GM23248 (cell line): ENCODE results near the gene CAMK2B. TPM values are rescaled to one million over a fixed set of nuclear protein-coding genes. Genes with fewer than 3 reads are reported as not detected.

Experiments used
- DNase-seq: peaks from one replicate; pipeline ENCODE4 v3.0.0-alpha.2; 2015
- H2AFZ ChIP-seq: fragments of 200-600 bp; sonication (generic); 2 replicates; pipeline ENCODE4 v1.6.1; 2016; ENCODE audit warnings: antibody characterized with exemption
- H3F3A ChIP-seq: fragments of 200-600 bp; sonication (generic); 2 replicates; pipeline ENCODE4 v1.6.1; 2016; ENCODE audit warnings: mild to moderate bottlenecking, antibody characterized with exemption, mixed run types; ENCODE audit not compliant: insufficient read depth
- H3K27ac ChIP-seq: fragments of 200-600 bp; sonication (generic); 2 replicates; pipeline ENCODE4 v1.5.1; 2016; ENCODE audit warnings: mild to moderate bottlenecking
- H3K27me3 ChIP-seq: fragments of 200-600 bp; sonication (generic); replicated peaks from 2 replicates; pipeline ENCODE4 v1.6.1; 2016; ENCODE audit warnings: mild to moderate bottlenecking; ENCODE audit not compliant: insufficient read depth
- H3K36me3 ChIP-seq: fragments of 200-600 bp; sonication (generic); 2 replicates; pipeline ENCODE4 v1.6.1; 2016; ENCODE audit warnings: low read depth, mild to moderate bottlenecking
- H3K4me1 ChIP-seq: fragments of 200-600 bp; sonication (generic); 2 replicates; pipeline ENCODE4 v1.6.1; 2016; ENCODE audit warnings: mild to moderate bottlenecking; ENCODE audit not compliant: insufficient read depth
- H3K4me2 ChIP-seq: fragments of 200-600 bp; sonication (generic); one replicate; pipeline ENCODE4 v1.6.1; 2016; ENCODE audit warnings: mild to moderate bottlenecking; ENCODE audit not compliant: unreplicated experiment
- H3K4me3 ChIP-seq: fragments of 200-600 bp; sonication (generic); 2 replicates; pipeline ENCODE4 v1.5.1; 2016; ENCODE audit warnings: mild to moderate bottlenecking
- H3K79me2 ChIP-seq: fragments of 200-600 bp; sonication (generic); 2 replicates; pipeline ENCODE4 v1.6.1; 2016; ENCODE audit warnings: mild to moderate bottlenecking; ENCODE audit not compliant: insufficient read depth
- H3K9ac ChIP-seq: fragments of 200-600 bp; sonication (generic); 2 replicates; pipeline ENCODE4 v1.6.1; 2016; ENCODE audit warnings: mild to moderate bottlenecking
- H3K9me2 ChIP-seq: fragments of 200-600 bp; sonication (generic); 2 replicates; pipeline ENCODE4 v1.6.1; 2016; ENCODE audit warnings: mixed run types, mild to moderate bottlenecking, moderate library complexity; ENCODE audit not compliant: insufficient read depth
- H3K9me3 ChIP-seq: fragments of 200-600 bp; sonication (generic); one replicate; pipeline ENCODE4 v1.6.1; 2017; ENCODE audit warnings: low read depth
- H4K20me1 ChIP-seq: fragments of 200-600 bp; sonication (generic); 2 replicates; pipeline ENCODE4 v1.6.0; 2016; ENCODE audit not compliant: insufficient read depth
- EZH2 ChIP-seq: fragments of 200-600 bp; sonication (generic); IDR thresholded peaks from 2 replicates; pipeline ENCODE4 v1.6.1; 2018; ENCODE audit warnings: antibody characterized with exemption, mild to moderate bottlenecking; ENCODE audit not compliant: insufficient read depth, poor library complexity, severe bottlenecking
- EZH2phosphoT487 ChIP-seq: fragments of 200-600 bp; sonication (generic); IDR thresholded peaks from 2 replicates; pipeline ENCODE4 v1.6.1; 2018; ENCODE audit warnings: antibody characterized with exemption, moderate library complexity, mild to moderate bottlenecking, low read depth; ENCODE audit not compliant: insufficient read depth
- WGBS, 2 experiments: methylation state at CpG; one replicate each; pipeline ENCODE4 v1.1.6; 2015 to 2017; ENCODE audit warnings: low lambda C conversion rate in 2 of 2, low coverage in 1 of 2; ENCODE audit errors: missing lambda C conversion rate in 2 of 2; 5-methylcytosine and 5-hydroxymethylcytosine counted together
- in situ Hi-C: fragments of 300-500 bp; cut with MboI; formaldehyde crosslinking; loops from 2 replicates; pipeline ENCODE4 v1.15.0; 2020
- polyA plus RNA-seq: library from polyadenylated mRNA; unstranded; fragments of >200 nt; fragmentation: Nextera tagmentation; extraction: Ambion mirVana; gene quantifications from 2 replicates; pipeline ENCODE4 v1.2.1, GENCODE V29; 2016
- total RNA-seq: library from RNA; depleted of rRNA; stranded (reverse); fragments of >200 nt; shearing (Covaris generic); gene quantifications from 2 replicates; pipeline ENCODE4 v1.2.3, GENCODE V29; 2014

CAMK2B gene
- total and polyA plus RNA-seq, 2 experiments from 2014 or later, result 0.78 to 2.5 TPM

- no peaks in the 10 kb centered on the region for H3K9me2 ChIP-seq
- no peak overlapping the region for H3K4me2 ChIP-seq
- no peaks in the 10 kb centered on the region for H3K9me3 ChIP-seq
- H3K4me1 ChIP-seq, result no peaks in the 10 kb centered on the region
- no peak overlapping the region for H2AFZ ChIP-seq
- H3K27ac ChIP-seq, result no peak overlapping the region
- no peaks in the 10 kb centered on the region for H3F3A ChIP-seq
- H3K4me3 ChIP-seq, result no peak overlapping the region
- 59 to 64% methylated on average over 13 of the region's 13 CpGs for WGBS, 2 experiments
- in situ Hi-C loops, result no loop called here
- H3K79me2 ChIP-seq, result no peaks in the 10 kb centered on the region
- DNase-seq, result no peak
- no peaks in the 10 kb centered on the region for H3K36me3 ChIP-seq
- no peak overlapping the region for H3K9ac ChIP-seq
- peaks cover 51% of the 10 kb centered on the region for H3K27me3 ChIP-seq
- H4K20me1 ChIP-seq, result no peaks in the 10 kb centered on the region
- TF ChIP-seq EZH2 (no peak), EZH2phosphoT487 (no peak)
Measured at GRCh38 chr7:44292876-44293560, 32.4 kb downstream of the CAMK2B start.

GRCh38 chr7:44292420-44292817 is 33.0 kb downstream of the CAMK2B start:
- Histone ChIP-seq H4K20me1 (no peaks in the 10 kb centered on the region), H3K4me1 (no peaks in the 10 kb centered on the region), H3K27me3 (peaks cover 46% of the 10 kb centered on the region), H3K9me2 (no peaks in the 10 kb centered on the region), H3K36me3 (no peaks in the 10 kb centered on the region), H3F3A (no peaks in the 10 kb centered on the region), H3K79me2 (no peaks in the 10 kb centered on the region), H3K9ac (no peak overlapping the region), H3K4me3 (no peak overlapping the region), H3K27ac (no peak overlapping the region), H2AFZ (no peak overlapping the region), H3K9me3 (no peaks in the 10 kb centered on the region), H3K4me2 (no peak overlapping the region)
- WGBS, 2 experiments, result 17 to 45% methylated on average over 1 of the region's 1 CpG
- no peak for DNase-seq
- TF ChIP-seq EZH2phosphoT487 (no peak), EZH2 (no peak)
- in situ Hi-C loops, result no loop called here

GRCh38 chr7:44291733-44292419 is 33.5 kb downstream of the CAMK2B start:
- no peaks in the 10 kb centered on the region for H3F3A ChIP-seq
- no peak overlapping the region for H3K27ac ChIP-seq
- H3K27me3 ChIP-seq, result peaks cover 41% of the 10 kb centered on the region
- WGBS, 2 experiments, result 57 to 60% methylated on average over 9 of the region's 9 CpGs
- no peaks in the 10 kb centered on the region for H3K4me1 ChIP-seq
- H2AFZ ChIP-seq, result no peak overlapping the region
- no peak overlapping the region for H3K4me3 ChIP-seq
- H3K9me3 ChIP-seq, result no peaks in the 10 kb centered on the region
- no peaks in the 10 kb centered on the region for H3K9me2 ChIP-seq
- TF ChIP-seq EZH2 (no peak), EZH2phosphoT487 (no peak)
- H4K20me1 ChIP-seq, result no peaks in the 10 kb centered on the region
- DNase-seq, result no peak
- no peaks in the 10 kb centered on the region for H3K36me3 ChIP-seq
- no peaks in the 10 kb centered on the region for H3K79me2 ChIP-seq
- H3K4me2 ChIP-seq, result no peak overlapping the region
- in situ Hi-C loops, result no loop called here
- no peak overlapping the region for H3K9ac ChIP-seq

- no peak for TF ChIP-seq EZH2
- TF ChIP-seq EZH2phosphoT487, result no peak
- H3K4me3 ChIP-seq, result no peak overlapping the region
- WGBS, 2 experiments, result 73 to 77% methylated on average over 18 of the region's 18 CpGs
- no peaks in the 10 kb centered on the region for H3K79me2 ChIP-seq
- no peaks in the 10 kb centered on the region for H3K9me2 ChIP-seq
- no peak overlapping the region for H3K27ac ChIP-seq
- peaks cover 34% of the 10 kb centered on the region for H3K27me3 ChIP-seq
- no peak overlapping the region for H3K9ac ChIP-seq
- H3K36me3 ChIP-seq, result no peaks in the 10 kb centered on the region
- no peak for DNase-seq
- H3K4me1 ChIP-seq, result no peaks in the 10 kb centered on the region
- H2AFZ ChIP-seq, result no peak overlapping the region
- no peaks in the 10 kb centered on the region for H4K20me1 ChIP-seq
- in situ Hi-C loops, result no loop called here
- H3K9me3 ChIP-seq, result no peaks in the 10 kb centered on the region
- H3F3A ChIP-seq, result no peaks in the 10 kb centered on the region
- no peak overlapping the region for H3K4me2 ChIP-seq
Measured at GRCh38 chr7:44291066-44291732, 34.2 kb downstream of the CAMK2B start.
